SU-DHL-6 (cell line): ENCODE measurements around the gene THY1.

Experiments used
- H2AFZ ChIP-seq: fragments of 200-600 bp; sonication (generic); 2 replicates; pipeline ENCODE4 v1.6.1; 2014; ENCODE audit warnings: low read depth, mild to moderate bottlenecking, moderate library complexity, mixed read lengths, antibody characterized with exemption, low read length; ENCODE audit not compliant: severe bottlenecking
- H3F3A ChIP-seq: fragments of 200-600 bp; shearing (Covaris generic); 2 replicates; pipeline ENCODE4 v1.6.0; 2016; ENCODE audit warnings: antibody characterized with exemption, mild to moderate bottlenecking; ENCODE audit not compliant: insufficient read depth
- H3K27ac ChIP-seq: fragments of 200-600 bp; sonication (generic); 2 replicates; pipeline ENCODE4 v1.5.1; 2016; ENCODE audit warnings: low read depth, mild to moderate bottlenecking, low read length, moderate library complexity, mixed read lengths
- H3K27me3 ChIP-seq: fragments of 200-600 bp; sonication (generic), shearing (Covaris generic); 2 replicates; pipeline ENCODE4 v1.6.0; 2014; ENCODE audit warnings: mild to moderate bottlenecking, low read length
- H3K36me3 ChIP-seq: fragments of 200-600 bp; sonication (generic); 2 replicates; pipeline ENCODE4 v1.6.1; 2014; ENCODE audit warnings: mild to moderate bottlenecking, low read length, mixed read lengths
- H3K4me2 ChIP-seq: fragments of 300-600, 200-600 bp; shearing (Covaris generic), sonication (generic); 2 replicates; pipeline ENCODE4 v1.6.0; 2014; ENCODE audit warnings: low read length, low read depth, mild to moderate bottlenecking; ENCODE audit not compliant: poor library complexity, severe bottlenecking
- H3K4me3 ChIP-seq: fragments of 200-600 bp; sonication (generic); 2 replicates; pipeline ENCODE4 v1.5.1; 2014; ENCODE audit warnings: antibody characterized with exemption, low read length, mild to moderate bottlenecking, mixed read lengths; ENCODE audit not compliant: insufficient read depth, poor library complexity, severe bottlenecking
- H3K79me2 ChIP-seq: fragments of 200-600 bp; sonication (generic); 2 replicates; pipeline ENCODE4 v1.6.1; 2014; ENCODE audit warnings: mild to moderate bottlenecking, low read length, moderate library complexity; ENCODE audit not compliant: insufficient read depth
- H3K9ac ChIP-seq: fragments of 200-600 bp; sonication (generic); 2 replicates; pipeline ENCODE4 v1.7.0; 2014; ENCODE audit warnings: mild to moderate bottlenecking, low read length
- H3K9me2 ChIP-seq: fragments of 200-600 bp; sonication (generic); replicated peaks from 2 replicates; pipeline ENCODE4 v1.6.1; 2014; ENCODE audit warnings: low read length; ENCODE audit not compliant: insufficient read depth
- H3K9me3 ChIP-seq: fragments of 200-600 bp; sonication (generic); 2 replicates; pipeline ENCODE4 v1.6.1; 2014; ENCODE audit warnings: low read length, mixed read lengths; ENCODE audit not compliant: insufficient read depth
- H4K20me1 ChIP-seq: fragments of 200-600 bp; sonication (generic); 2 replicates; pipeline ENCODE4 v1.6.1; 2014; ENCODE audit warnings: low read depth, mild to moderate bottlenecking, antibody characterized with exemption, low read length, moderate library complexity, mixed read lengths
- CTCF ChIP-seq: fragments of 200-600 bp; sonication (generic); IDR thresholded peaks from one replicate; pipeline ENCODE4 v1.5.1; 2017; ENCODE audit warnings: antibody characterized with exemption, mild to moderate bottlenecking, low read length, moderate library complexity; ENCODE audit not compliant: insufficient read depth, poor library complexity, severe bottlenecking
- EZH2phosphoT487 ChIP-seq: fragments of 200-600 bp; sonication (generic), shearing (Covaris generic); conservative IDR thresholded peaks from 2 replicates; pipeline ENCODE4 v1.6.1; 2018; ENCODE audit warnings: mild to moderate bottlenecking, antibody characterized with exemption, low read length, moderate library complexity, mixed read lengths

THY1 gene

DNA sequence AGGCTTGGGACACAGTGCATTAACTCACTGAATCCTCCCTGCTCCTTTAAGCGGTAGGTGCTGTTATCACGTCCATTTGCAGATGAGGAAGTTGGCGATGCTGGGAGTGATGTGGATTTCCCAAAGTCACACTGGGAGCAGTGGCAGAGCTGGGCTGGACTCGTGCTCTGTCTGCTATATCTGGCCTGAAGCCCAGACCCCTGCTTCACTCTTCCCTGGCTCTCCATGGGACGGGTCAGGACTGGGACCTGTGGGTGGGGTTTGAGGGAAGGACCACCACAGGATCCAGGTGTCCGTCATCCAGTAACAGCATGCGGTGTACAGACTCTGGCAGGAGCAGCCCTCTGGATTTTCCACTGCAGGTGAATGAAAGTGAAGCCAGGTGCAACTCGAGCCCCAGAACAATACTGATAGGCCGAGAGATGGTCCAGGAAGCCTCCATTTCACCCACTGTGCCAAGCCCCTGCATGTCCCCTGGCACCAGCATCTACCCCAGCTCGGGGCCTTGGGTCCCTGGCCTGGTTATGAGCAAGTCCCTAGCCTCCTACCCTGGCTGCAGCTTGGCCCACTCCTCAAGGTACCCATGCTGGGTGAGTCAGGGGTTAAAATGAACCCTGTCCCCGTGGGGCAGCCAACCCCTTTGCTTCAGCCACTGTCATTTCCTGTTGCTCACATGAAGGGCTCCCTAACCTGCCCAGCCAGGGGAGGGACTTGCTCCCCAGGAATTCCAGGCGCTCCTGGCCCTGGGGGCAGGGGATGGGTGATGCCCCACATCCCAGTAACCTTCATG, 45.7 kb downstream of the THY1 start:
- H3K9ac ChIP-seq, result no peak overlapping the region
- H3K36me3 ChIP-seq, result no peaks in the 10 kb centered on the region
- H4K20me1 ChIP-seq, result no peaks in the 10 kb centered on the region
- no peak overlapping the region for H3K4me2 ChIP-seq
- H3K9me3 ChIP-seq, result no peaks in the 10 kb centered on the region
- no peak overlapping the region for H2AFZ ChIP-seq
- H3K79me2 ChIP-seq, result no peaks in the 10 kb centered on the region
- TF ChIP-seq CTCF, result no peak
- no peak for TF ChIP-seq EZH2phosphoT487
- no peaks in the 10 kb centered on the region for H3K27me3 ChIP-seq
- no peaks in the 10 kb centered on the region for H3K9me2 ChIP-seq
- no peak overlapping the region for H3K27ac ChIP-seq
- no peaks in the 10 kb centered on the region for H3F3A ChIP-seq
- no peak overlapping the region for H3K4me3 ChIP-seq

GRCh38 chr11:119376197-119376847, 46.6 kb downstream of the THY1 start:
- no peaks in the 10 kb centered on the region for H3K36me3 ChIP-seq
- H3K4me3 ChIP-seq, result no peak overlapping the region
- no peaks in the 10 kb centered on the region for H3K79me2 ChIP-seq
- no peak overlapping the region for H3K9ac ChIP-seq
- H3K9me2 ChIP-seq, result no peaks in the 10 kb centered on the region
- no peaks in the 10 kb centered on the region for H3K27me3 ChIP-seq
- no peaks in the 10 kb centered on the region for H3F3A ChIP-seq
- H3K4me2 ChIP-seq, result no peak overlapping the region
- no peak overlapping the region for H2AFZ ChIP-seq
- H3K9me3 ChIP-seq, result no peaks in the 10 kb centered on the region
- no peaks in the 10 kb centered on the region for H4K20me1 ChIP-seq
- TF ChIP-seq CTCF (no peak), EZH2phosphoT487 (no peak)
- H3K27ac ChIP-seq, result no peak overlapping the region

GRCh38 chr11:119375337-119376196, 47.4 kb downstream of the THY1 start:
- Histone ChIP-seq H3K9ac (no peak overlapping the region), H3K9me2 (no peaks in the 10 kb centered on the region), H3K4me2 (no peak overlapping the region), H3K36me3 (no peaks in the 10 kb centered on the region), H3K27ac (no peak overlapping the region), H3F3A (no peaks in the 10 kb centered on the region), H4K20me1 (no peaks in the 10 kb centered on the region), H3K27me3 (no peaks in the 10 kb centered on the region), H3K79me2 (no peaks in the 10 kb centered on the region), H2AFZ (no peak overlapping the region), H3K9me3 (no peaks in the 10 kb centered on the region), H3K4me3 (no peak overlapping the region)
- no peak for TF ChIP-seq CTCF
- TF ChIP-seq EZH2phosphoT487, result no peak
